HG03565 (cell line): ENCODE data around the gene CCNJL.

Experiments
- ATAC-seq: cut with Tn5 transposase; IDR thresholded peaks from one replicate; pipeline ENCODE4 v1.9.1; 2021; ENCODE audit warnings: mild to moderate bottlenecking, moderate library complexity; ENCODE audit not compliant: unreplicated experiment

The CCNJL gene

DNA sequence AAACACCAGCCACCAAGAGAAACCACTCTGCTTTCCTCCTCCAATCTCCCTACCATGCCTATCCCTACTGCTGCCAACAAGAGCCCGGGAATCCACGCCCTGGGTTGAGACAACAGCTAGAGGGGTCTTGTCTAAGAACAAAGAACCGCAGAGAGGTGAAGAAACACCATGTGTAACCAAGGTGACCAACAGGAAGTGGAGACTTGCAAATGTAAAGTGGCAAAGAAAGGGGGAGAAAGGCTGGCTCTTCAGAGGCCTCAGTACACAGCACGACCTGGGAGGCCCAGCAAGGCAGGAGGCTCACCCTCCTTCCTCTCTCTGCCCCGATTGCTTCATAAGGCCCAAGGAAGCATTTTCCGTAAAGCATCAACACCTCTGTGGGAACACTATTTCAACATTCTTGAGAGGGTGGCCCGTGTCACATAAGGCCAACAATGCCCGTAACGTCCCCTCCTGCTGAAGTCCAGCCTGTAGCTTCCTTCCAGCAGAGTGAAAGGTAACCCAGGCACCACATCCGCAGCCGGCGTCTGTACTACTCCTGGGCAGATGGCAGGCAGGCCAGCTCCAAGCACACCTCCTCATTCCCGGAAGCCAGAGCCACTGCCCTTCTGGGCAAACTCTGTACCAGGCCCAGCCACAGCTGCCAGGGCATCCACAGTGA lies 18.3 kb downstream of the CCNJL start:
- ATAC-seq, result no peak

DNA sequence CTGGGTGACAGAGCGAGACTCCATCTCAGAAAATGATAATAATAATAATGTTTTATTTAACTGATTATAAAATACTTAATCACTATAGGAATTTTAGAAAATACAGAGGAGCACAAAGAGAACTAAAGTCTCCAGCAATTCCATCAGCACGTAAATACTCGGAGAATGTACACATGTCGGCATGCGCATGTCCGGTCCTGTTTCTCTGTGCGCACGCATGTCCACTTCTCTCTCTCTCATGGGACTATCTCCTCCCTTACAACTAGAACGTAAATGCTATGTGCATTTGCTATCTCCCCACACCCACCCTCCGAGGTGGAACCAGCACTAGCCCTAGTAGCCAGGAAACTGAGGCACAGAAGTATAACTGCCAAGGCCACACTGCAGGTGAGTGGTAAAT lies 19.0 kb downstream of the CCNJL start:
- no peak for ATAC-seq

DNA sequence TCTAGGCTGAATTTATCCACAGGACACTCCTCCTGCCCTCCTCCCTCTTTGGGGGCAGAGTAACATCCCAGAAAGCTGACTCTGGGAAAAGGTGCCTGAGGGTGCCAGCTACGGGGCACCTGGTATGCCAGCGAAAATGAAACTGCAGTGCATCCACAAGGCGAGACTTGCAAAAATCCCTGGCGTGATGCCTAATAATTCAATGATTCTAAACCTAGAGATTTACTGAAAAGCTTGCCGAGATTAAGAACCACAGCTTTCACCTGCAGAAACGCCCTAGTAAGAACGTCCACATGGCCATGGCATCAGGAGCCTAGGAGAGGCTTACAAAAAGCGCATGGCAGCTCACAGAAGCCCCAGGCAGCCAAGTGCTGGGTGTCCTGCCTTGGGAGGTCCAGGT lies 20.9 kb downstream of the CCNJL start:
- no peak for ATAC-seq

DNA sequence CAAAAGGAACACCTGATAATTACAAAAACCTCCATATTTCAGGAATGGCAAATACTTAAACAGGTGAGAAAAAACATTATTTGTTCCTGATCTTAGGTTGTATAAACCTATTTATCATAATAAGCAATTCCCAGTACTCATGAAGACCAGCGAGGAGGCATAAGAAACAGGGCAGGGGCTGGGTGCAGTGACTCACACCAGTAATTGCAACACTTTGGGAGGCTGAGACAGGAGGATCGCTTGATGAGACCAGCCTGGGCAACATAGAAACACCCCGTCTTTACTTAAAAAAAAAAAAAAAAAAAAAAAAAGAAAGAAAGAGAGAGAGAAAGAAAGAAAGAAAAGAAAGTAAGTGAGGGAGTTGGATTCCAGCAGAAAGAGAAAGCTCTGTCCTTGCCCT lies 21.6 kb downstream of the CCNJL start:
- ATAC-seq, result no peak

DNA sequence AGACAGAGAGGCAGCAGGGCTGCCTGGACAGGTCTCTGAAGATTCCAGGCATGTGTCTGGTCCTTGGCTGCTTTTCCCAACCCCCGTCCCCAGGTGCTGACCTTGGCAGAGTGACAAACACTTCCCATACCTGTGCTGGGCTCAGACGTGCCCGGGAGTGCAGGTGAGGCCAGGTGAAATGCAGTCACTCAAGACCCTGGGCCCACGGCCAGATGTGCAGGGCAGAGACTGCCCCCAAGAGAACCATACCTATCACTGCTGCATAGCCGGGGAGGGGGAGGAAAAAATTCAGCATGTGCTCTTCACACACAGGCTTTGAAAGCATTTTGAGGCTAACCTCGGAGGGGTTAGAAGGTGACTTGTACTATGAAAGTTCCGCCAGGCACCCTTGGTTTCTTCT lies 22.6 kb downstream of the CCNJL start:
- ATAC-seq, result no peak

DNA sequence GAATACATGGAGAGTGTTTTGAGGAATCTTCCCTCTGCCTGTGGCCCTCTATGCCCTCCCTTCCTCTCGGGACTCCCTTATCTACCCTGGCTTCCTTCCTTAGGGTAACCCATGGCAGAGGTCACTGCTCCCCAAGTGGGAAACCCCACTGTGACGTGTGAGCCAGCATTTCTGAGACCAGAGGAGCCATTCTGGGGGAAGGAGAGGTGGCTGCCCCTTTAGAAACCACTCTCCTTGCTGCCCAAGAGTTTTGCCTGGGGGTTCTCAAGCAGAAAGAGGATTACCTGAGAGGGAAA lies 23.1 kb downstream of the CCNJL start:
- ATAC-seq, result no peak

DNA sequence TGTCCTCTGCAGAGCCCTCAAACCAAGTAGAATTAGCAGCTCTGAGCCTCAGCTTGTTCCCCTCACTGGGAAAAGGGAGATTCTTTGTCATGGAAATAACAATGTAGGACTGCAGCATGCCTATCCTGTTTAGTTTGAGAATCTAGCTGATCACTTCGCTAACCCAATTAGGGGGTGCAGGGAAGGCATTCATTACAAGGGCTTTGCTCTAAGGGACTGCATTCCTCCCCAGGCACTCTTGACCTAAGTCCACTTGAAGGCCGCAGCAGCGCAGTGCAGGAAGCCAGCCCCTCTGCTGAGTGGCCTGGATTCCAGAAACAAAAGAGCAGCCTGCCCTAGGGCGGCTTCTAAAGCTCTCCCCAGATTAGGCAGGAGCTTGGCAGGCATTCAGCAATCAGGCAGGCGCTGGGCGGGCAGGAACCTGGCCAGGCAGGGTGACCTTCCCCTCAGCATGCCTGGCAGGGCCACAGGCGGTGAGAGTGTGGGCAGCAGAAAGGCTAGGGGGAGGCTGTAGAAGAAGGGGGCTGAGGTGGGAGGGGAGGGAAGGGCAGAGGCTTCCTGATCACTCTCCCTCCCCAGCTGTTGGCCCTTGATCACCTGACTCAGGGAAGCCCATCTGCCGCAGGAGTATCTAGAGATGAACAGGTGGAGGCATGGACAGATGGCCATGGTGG lies 24.8 kb downstream of the CCNJL start:
- no peak for ATAC-seq

DNA sequence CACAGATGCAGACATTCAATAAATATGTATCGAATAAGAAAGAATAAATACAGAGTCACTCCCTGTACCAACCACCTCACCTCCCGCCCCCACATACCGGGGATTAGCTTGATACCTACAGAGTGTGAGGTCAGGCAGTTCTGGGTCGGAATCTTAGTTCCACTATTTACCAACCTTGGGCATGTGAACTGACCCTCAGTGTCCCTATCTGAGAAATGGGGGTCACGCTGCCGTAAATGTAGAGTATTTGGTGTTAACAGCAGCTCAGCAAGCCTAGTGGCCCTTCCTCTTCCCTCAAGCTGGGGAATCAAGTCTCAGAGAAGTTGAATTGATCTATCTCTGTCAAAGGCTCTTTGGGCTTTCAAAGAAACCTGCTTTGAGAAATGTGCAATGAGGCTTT lies 25.4 kb downstream of the CCNJL start:
- ATAC-seq, result no peak

DNA sequence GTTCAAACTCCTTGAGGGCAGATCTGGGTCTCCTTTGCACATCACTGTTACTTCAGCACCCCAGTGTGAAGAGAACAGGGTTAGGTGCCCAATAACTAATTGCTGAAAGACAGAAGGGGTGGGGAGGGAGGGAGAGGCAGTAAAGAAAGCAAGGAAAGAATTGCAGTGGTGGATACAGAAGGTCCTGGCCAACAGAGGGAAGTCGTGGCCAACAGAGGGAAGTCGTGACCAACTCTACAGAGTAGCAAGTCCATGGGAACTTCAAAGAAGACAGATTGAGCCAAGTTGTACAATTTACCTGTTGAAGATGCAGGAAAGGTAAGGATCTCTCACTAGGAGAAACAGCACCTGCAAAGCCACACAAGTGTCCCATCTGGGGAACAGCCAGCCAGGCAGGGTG lies 27.0 kb downstream of the CCNJL start:
- ATAC-seq, result no peak

DNA sequence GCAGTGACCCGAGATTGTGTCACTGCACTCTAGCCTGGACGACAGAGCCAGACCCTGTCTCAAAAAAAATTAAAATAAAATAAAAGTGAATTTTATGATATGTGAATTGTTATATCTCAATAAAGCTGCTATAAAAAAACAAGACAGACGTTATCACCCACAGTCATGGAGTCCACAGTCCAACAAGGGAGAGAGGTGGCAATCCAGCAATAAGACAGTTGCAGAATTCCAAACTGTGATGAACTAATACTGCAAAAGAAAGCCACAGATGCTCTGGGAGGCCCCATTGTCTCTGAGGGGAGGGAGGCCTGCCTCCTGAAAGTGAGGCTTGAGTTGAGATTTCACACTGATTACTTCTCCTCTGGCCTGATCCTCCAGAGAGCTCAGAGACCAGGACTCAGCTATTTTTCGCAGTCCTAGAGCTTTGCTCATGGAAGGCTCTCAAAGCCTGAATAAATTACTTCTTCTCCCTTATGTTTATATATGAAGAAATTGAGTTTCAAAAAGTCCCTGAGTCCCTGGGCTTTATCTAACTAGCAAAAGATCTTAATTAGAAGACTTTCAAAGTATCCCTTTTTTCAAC lies 28.0 kb downstream of the CCNJL start:
- no peak for ATAC-seq

DNA sequence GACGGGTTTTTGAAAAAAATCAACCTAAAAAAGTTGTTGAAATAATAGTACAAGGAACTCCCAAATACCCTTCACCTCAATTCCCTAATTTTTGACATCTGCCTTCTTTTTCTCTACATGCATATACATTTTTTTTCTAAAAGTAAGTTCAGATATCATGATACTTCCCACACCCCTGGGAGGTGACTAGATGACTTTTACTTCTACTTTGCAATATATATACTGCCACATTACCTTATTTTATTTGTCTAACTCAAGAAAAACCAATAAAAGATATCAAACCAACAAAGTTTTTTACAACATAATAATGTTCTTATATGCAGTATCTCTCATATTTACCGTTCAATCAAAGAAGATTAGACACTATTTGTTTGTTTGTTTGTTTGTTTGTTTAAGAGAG lies 31.1 kb downstream of the CCNJL start:
- no peak for ATAC-seq

DNA sequence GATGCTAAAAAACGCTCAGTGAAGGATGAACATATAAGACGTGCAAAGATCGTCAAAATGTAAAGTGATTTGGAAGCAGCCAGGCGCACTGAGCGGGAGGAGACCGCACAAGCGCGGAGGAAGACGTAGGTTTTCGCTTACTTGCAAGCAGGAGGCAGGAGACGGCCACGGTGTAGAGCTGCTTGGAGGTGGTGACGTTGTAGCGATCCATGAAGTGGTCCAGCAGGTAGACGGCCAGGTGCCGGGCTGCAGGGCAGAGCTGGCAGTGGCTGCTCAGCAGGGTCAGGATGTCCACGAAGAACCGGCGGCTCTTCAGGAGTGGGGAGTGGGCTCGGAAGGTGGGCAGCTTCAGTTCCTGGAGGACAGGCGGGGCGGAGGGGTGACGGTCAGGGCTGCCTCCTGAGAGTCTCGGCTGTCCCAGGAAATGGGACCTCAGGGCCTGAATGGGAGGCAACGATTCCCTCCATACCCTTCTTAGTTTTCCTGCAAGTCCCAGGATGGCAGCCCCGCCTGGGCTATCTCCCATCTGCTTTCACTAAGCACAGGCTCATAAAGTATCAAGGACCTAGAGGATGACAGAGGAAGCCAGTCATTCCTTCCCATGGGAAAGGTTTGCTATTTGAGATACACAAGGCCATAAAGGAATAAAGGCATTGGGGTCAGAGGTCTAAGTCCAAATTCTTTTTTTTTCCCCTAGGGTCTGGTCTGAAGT lies 31.8 kb downstream of the CCNJL start:
- ATAC-seq, result no peak

DNA sequence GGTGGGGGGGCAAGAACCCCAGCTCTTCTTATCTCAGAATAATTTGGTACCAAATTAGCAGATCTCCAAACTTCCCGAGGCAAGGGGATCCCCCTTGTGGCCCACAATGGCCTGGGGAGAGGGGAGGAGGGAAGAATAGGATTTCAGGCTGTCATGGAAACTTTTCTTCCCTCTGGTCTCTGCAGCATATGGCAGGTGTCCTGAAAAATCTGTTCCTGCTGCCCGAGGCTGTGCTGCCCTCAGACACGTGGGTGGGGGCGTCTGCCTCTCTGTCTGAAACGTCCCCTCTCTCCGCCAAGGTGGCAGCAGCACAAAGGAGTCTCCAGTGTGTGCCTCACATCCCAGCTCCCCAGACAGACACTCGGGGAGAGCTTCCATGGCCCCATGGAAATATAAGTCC lies 34.0 kb downstream of the CCNJL start:
- no peak for ATAC-seq

DNA sequence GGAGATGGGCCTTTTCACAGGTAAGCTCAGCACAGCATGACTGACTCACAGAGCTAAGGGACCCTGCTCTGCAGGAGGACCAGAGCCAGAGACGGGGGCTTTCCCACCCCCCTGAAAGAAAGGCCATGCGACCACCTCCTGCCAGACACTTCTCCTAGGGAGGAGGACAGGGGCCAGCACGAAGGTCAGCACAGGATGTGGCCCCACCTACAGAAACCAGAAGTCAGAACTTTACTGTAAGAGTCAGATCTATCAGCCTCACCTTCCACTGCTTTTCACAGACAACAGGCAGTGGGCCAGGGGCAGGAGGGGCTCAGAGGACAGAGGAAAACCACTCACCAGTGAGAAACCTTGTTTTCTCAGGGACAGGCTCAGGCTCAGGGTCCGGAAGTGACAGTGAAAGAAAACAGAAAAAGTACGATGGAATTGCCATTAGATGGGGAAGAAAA lies 37.9 kb downstream of the CCNJL start:
- ATAC-seq, result no peak

DNA sequence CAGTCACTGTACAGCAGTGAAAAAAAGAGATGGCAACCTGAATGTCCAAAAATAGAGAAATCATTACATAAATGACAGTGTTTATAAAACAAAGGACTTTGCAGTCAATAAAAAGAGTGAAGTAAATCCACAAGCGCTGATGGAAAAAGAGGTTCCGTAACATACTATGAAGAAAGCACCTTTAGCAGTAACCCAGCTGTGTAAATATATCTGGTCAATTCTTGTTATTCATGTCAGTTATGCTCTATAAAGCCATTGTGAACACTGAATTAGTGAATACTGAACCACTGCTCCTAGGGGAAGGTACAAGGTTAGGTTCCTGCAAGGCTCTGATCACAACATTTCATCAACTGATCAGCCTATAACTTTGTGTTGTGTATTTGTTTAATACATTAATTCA lies 39.5 kb downstream of the CCNJL start:
- no peak for ATAC-seq

DNA sequence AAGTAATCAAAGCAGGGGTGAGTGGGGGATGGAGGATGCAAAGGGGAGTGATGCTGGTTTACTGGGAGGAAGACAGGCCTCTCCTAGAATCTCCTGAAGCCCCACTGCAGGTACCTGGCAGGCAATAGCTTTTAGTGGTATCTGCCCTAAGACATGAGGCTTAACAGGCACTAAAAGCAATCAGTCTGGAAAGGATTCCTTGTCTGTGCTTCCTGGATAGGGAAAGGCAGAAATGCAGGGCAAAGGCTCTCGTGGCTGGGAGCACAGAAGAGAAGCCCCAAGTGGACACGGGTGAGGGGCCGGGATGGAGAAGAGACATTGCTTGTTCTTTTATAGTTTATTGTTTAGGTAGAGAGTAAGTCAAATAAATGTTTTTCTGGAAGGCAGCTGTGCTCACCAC lies 40.1 kb downstream of the CCNJL start:
- no peak for ATAC-seq

DNA sequence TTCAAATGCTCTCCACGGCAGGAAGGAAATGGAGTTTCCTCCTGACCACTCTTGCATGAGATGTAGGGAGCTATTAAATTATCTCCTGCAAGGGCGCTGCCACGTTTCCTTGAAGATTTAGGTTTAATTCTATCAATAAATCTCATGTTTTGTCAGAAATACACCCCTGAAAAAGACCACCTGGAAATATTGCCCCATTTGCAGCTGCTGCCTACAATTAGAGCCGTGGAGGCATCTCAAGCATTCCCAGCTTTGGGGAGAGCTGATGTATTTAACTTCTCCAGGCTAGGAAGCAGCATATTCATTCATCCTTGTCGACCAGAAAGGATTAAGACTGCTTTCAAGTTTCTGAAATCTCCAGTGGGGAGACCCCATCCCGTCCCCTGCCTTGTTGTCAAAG lies 40.5 kb downstream of the CCNJL start:
- ATAC-seq, result no peak

DNA sequence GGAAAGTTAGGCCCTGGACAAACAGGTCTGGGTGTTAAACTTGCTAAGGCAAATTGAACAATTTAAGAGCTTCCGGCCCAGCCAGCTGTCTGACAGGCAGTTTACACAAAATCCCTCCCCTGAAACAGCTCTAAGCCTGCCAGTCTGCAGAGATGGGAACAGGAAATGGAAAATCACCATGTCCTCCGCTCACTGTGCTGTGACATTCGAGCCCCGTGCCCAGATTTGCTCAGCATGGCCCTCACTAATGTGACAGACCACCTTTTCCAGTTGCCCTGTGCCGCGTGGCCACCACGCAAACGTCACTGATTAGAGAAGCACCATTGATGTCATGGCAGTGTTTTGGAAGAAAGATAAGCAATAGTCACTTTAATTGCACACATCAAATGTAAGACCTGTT lies 41.0 kb downstream of the CCNJL start:
- no peak for ATAC-seq

DNA sequence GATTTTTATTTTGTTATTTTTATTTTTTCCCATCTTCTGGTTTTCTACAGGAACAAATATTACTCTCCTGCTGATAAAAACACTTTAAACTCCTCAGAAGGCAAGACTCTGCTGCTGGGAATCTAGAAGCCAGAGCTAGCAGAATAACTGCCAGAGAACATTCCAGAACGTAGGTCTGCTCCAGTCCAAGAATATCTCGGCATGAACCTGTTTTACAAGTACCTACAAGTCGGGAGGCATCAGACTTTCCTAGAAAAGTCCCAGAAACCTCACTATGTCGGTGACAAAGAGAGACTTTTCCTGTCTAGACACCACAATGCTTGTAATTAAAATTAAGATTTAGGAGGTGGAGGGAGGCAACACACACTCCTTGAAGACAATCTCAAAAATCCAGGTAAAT lies 41.7 kb downstream of the CCNJL start:
- no peak for ATAC-seq

DNA sequence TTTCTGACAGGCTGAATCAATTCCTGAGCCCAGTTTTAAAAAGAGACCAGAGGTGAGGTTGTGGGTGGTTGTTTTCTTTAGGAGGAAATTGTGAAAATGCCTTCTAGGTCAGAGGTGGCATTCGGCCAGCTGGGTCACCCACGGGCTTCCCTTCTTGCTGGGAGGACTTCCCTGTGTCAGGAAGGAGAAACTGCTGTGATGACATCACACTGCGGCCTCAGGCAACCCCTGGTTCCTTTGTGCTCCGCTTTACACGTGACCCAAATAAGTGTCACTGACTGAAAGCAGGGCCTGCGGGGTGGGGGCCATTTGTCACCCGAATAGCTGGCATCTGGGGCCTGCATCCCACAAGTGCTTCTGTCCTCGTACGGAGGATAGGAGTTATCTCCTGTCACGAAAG lies 43.3 kb downstream of the CCNJL start:
- no peak for ATAC-seq

DNA sequence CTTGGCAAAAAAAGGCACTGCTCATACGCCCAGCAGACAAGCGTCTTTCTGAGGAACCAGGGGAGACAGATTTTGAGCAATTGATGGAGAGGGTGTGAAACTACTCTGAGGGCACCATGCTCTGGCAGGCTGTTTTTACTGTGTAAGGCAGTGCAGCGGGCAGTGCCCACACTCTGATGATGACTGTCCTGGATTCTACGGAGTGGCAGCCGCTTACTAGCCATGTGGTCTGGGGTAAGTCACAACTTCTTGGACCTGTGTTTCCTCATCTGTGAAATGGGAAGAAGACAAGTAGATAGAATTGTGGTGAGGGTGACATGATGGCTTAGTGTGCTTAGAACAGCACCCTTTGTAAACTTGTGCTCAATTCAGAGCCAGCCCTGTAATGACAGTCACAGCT lies 44.2 kb downstream of the CCNJL start:
- ATAC-seq, result no peak

DNA sequence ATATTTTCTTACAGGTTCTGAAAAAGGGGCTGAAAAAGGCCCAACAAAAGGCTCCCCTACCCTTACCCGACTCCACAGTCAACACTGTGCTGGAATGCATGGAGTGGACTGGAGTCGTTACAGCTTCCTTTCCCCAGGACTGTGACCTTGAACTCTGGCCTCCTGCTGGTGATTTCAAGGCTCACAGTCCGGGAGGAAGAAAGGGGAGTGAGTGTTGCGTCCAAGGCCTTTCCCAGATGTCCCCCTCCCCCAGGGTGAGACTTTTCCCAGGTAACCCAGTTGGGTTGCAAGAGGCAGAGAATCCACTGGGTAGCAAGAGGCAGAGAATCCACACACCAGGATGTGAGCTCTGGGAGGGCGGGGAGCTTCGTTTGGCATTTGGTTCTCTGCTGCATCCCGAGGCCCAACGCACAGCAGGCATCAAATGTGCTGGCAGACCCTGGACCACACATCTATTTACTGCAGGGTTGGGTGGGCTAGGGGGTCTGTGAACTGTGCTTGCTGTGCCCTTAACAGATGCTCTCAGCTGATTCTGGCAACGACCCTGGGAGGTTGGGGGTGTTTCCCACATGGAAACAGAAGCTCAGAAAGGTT lies 45.5 kb downstream of the CCNJL start:
- ATAC-seq, result no peak
